KMS-11 (cell line): ENCODE measurements around the gene RASGRF2.

Experiments used
- H2AFZ ChIP-seq: fragments of 200-600 bp; sonication (generic); 2 replicates; pipeline ENCODE4 v1.6.1; 2016; ENCODE audit warnings: antibody characterized with exemption, mixed run types, low read depth
- H3K27ac ChIP-seq: fragments of 200-600 bp; sonication (generic); 2 replicates; pipeline ENCODE4 v1.6.1; 2016; ENCODE audit warnings: mild to moderate bottlenecking, mixed run types
- H3K27me3 ChIP-seq: fragments of 200-600 bp; sonication (generic); 2 replicates; pipeline ENCODE4 v1.6.1; 2017; ENCODE audit warnings: mild to moderate bottlenecking, low read depth, mixed run types, moderate library complexity; ENCODE audit not compliant: insufficient read depth
- H3K36me3 ChIP-seq: fragments of 200-600 bp; sonication (generic); 2 replicates; pipeline ENCODE4 v1.6.1; 2017; ENCODE audit warnings: mild to moderate bottlenecking, mixed run types; ENCODE audit not compliant: insufficient read depth
- H3K4me1 ChIP-seq: fragments of 200-600 bp; sonication (generic); 2 replicates; pipeline ENCODE4 v1.6.1; 2016; ENCODE audit warnings: mild to moderate bottlenecking, low read depth, mixed run types; ENCODE audit not compliant: poor library complexity, severe bottlenecking
- H3K4me2 ChIP-seq: fragments of 200-600 bp; sonication (generic); 2 replicates; pipeline ENCODE4 v1.7.0; 2016; ENCODE audit warnings: mild to moderate bottlenecking, mixed run types
- H3K4me3 ChIP-seq: fragments of 200-600 bp; sonication (generic); IDR thresholded peaks from 2 replicates; pipeline ENCODE4 v1.6.1; 2017; ENCODE audit warnings: low read depth, low read length, mixed read lengths; ENCODE audit not compliant: insufficient read depth
- H3K79me2 ChIP-seq: fragments of 200-600 bp; sonication (generic); 2 replicates; pipeline ENCODE4 v1.6.1; 2016; ENCODE audit warnings: low read depth, mixed run types; ENCODE audit not compliant: insufficient read depth
- H3K9ac ChIP-seq: fragments of 200-600 bp; sonication (generic); 2 replicates; pipeline ENCODE4 v1.6.1; 2016; ENCODE audit warnings: mild to moderate bottlenecking, mixed run types
- H4K20me1 ChIP-seq: fragments of 200-600 bp; sonication (generic); 2 replicates; pipeline ENCODE4 v1.6.1; 2016; ENCODE audit warnings: mild to moderate bottlenecking, mixed run types; ENCODE audit not compliant: insufficient read depth
- CTCF ChIP-seq: fragments of 200-600 bp; sonication (generic); conservative IDR thresholded peaks from 2 replicates; pipeline ENCODE4 v1.6.1; 2017; ENCODE audit warnings: low read depth, mild to moderate bottlenecking, antibody characterized with exemption, low read length, moderate library complexity, mixed read lengths

RASGRF2 gene

GRCh38 chr5:81147886-81148571 is 187.9 kb downstream of the RASGRF2 start:
- Histone ChIP-seq H3K27me3 (no peaks in the 10 kb centered on the region), H3K36me3 (no peaks in the 10 kb centered on the region), H4K20me1 (no peaks in the 10 kb centered on the region), H2AFZ (no peak overlapping the region), H3K4me3 (no peak overlapping the region), H3K9ac (no peak overlapping the region), H3K79me2 (no peaks in the 10 kb centered on the region), H3K27ac (no peak overlapping the region), H3K4me1 (no peaks in the 10 kb centered on the region), H3K4me2 (no peak overlapping the region)
- TF ChIP-seq CTCF = no peak

- Histone ChIP-seq H3K27ac (no peak overlapping the region), H3K4me1 (peaks cover 6% of the 10 kb centered on the region), H4K20me1 (no peaks in the 10 kb centered on the region), H3K36me3 (no peaks in the 10 kb centered on the region), H3K9ac (no peak overlapping the region), H2AFZ (no peak overlapping the region), H3K27me3 (no peaks in the 10 kb centered on the region), H3K4me2 (no peak overlapping the region), H3K79me2 (no peaks in the 10 kb centered on the region), H3K4me3 (no peak overlapping the region)
- no peak for TF ChIP-seq CTCF
These were observed 191.4 kb downstream of the RASGRF2 start for GRCh38 chr5:81151546-81151945.

GRCh38 chr5:81154725-81155124 is 194.6 kb downstream of the RASGRF2 start:
- Histone ChIP-seq H3K27me3 (no peaks in the 10 kb centered on the region), H3K27ac (no peak overlapping the region), H3K4me2 (no peak overlapping the region), H3K36me3 (no peaks in the 10 kb centered on the region), H2AFZ (no peak overlapping the region), H3K4me3 (no peak overlapping the region), H3K4me1 (peaks cover 6% of the 10 kb centered on the region), H4K20me1 (no peaks in the 10 kb centered on the region), H3K79me2 (no peaks in the 10 kb centered on the region), H3K9ac (no peak overlapping the region)
- TF ChIP-seq CTCF = no peak

- peaks cover 6% of the 10 kb centered on the region for H3K4me1 ChIP-seq
These were observed 196.6 kb downstream of the RASGRF2 start for GRCh38 chr5:81156732-81157131.

More at GRCh38 chr5:81156732-81157131, 196.6 kb downstream of the RASGRF2 start:
- H3K36me3 ChIP-seq = no peaks in the 10 kb centered on the region
- H3K27me3 ChIP-seq = no peaks in the 10 kb centered on the region
- no peak overlapping the region for H3K9ac ChIP-seq
- H2AFZ ChIP-seq = no peak overlapping the region
- H3K27ac ChIP-seq = no peak overlapping the region
- H4K20me1 ChIP-seq = no peaks in the 10 kb centered on the region
- H3K79me2 ChIP-seq = no peaks in the 10 kb centered on the region
- no peak overlapping the region for H3K4me3 ChIP-seq
- no peak overlapping the region for H3K4me2 ChIP-seq
- no peak for TF ChIP-seq CTCF
